Calu3 (cell line): Measurements from ENCODE around the gene RALBP1. TPM values are rescaled to one million over a fixed set of nuclear protein-coding genes. Genes with fewer than 3 reads are reported as not detected.

Experiments used
- BruUV-seq: library from RNA; stranded (reverse); fragments of 400-500 nt; replicated peaks from 2 replicates; lab custom pipeline; 2021; lab: Mats Ljungman, UMichigan
- CTCF ChIA-PET: fragments of 300-600 bp; sonication (Branson Sonifier 250); formaldehyde crosslinking; loops from one replicate; lab custom pipeline; 2022; ENCODE audit warnings: antibody characterized with exemption; lab: Charles Lee
- DNase-seq: peaks from one replicate; pipeline ENCODE4 v3.0.0; 2022
- H3K27ac Mint-ChIP-seq: one replicate; pipeline ENCODE4 v1.8.0; 2022; ENCODE audit warnings: mixed read lengths; ENCODE audit not compliant: unreplicated experiment
- H3K27me3 Mint-ChIP-seq: one replicate; pipeline ENCODE4 v1.8.0; 2022; ENCODE audit warnings: mixed read lengths; ENCODE audit not compliant: unreplicated experiment
- H3K36me3 Mint-ChIP-seq: one replicate; pipeline ENCODE4 v1.8.0; 2022; ENCODE audit warnings: mild to moderate bottlenecking, moderate library complexity, mixed read lengths; ENCODE audit not compliant: insufficient read depth, unreplicated experiment
- H3K4me1 Mint-ChIP-seq: one replicate; pipeline ENCODE4 v1.8.0; 2022; ENCODE audit warnings: mild to moderate bottlenecking, low read depth, mixed read lengths; ENCODE audit not compliant: unreplicated experiment
- H3K4me3 Mint-ChIP-seq: one replicate; pipeline ENCODE4 v1.8.0; 2022; ENCODE audit warnings: mild to moderate bottlenecking, low read depth, moderate library complexity, mixed read lengths; ENCODE audit not compliant: unreplicated experiment
- H3K9me3 Mint-ChIP-seq: one replicate; pipeline ENCODE4 v1.8.0; 2022; ENCODE audit warnings: low read depth, mixed read lengths; ENCODE audit not compliant: unreplicated experiment
- intact Hi-C: fragments of 100-400 bp; cut with micrococcal nuclease; formaldehyde crosslinking; loops from one replicate; pipeline ENCODE4 v1.10.0; 2022; ENCODE audit not compliant: unreplicated experiment
- total RNA-seq: library from RNA; stranded (reverse); gene quantifications from 2 replicates; pipeline ENCODE4 v1.2.3, GENCODE V29; 2022
- TF ChIP-seq, protein P1 (sequence below): fragments of 200-600 bp; IDR thresholded peaks from one replicate; pipeline ENCODE4 v1.8.0; 2022; ENCODE audit warnings: antibody characterized with exemption; ENCODE audit not compliant: unreplicated experiment

Gene RALBP1
- total RNA-seq, 1 experiment from 2014 or later: 65.8 TPM

DNA sequence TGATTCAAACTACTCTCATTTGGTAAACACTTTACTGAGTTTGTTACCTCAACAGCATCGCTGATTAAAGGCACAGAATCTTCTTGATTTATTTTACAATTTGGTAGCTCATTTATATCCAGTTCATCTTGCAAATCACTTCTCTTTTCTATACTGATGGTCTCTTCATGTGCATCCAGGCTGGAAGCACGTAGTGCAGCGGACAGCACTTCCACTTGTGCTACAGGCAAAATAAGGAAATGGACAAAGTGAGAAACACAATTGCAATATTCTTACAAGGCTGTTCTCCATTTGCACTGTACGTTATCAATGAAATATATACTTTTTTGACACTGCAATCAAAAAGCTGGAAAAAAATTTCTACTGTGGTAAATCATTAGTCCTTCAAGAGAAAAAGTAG lies 88.0 kb downstream of the RALBP1 start:
- Mint-ChIP-seq H3K4me3 (no peak overlapping the region), H3K27me3 (no peaks in the 10 kb centered on the region), H3K36me3 (peaks cover 32% of the 10 kb centered on the region), H3K27ac (no peak overlapping the region), H3K4me1 (no peaks in the 10 kb centered on the region), H3K9me3 (no peaks in the 10 kb centered on the region)
- BruUV-seq: no TSS peak
- intact Hi-C loops: no loop called here
- TF ChIP-seq, protein P1, sequence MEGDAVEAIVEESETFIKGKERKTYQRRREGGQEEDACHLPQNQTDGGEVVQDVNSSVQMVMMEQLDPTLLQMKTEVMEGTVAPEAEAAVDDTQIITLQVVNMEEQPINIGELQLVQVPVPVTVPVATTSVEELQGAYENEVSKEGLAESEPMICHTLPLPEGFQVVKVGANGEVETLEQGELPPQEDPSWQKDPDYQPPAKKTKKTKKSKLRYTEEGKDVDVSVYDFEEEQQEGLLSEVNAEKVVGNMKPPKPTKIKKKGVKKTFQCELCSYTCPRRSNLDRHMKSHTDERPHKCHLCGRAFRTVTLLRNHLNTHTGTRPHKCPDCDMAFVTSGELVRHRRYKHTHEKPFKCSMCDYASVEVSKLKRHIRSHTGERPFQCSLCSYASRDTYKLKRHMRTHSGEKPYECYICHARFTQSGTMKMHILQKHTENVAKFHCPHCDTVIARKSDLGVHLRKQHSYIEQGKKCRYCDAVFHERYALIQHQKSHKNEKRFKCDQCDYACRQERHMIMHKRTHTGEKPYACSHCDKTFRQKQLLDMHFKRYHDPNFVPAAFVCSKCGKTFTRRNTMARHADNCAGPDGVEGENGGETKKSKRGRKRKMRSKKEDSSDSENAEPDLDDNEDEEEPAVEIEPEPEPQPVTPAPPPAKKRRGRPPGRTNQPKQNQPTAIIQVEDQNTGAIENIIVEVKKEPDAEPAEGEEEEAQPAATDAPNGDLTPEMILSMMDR: no peak
- CTCF ChIA-PET: interaction anchor here (1.2 kb wide), 1 partner anchor 12 kb away, joined by 5 read pairs; no protein-coding TSS in a partner anchor
- no peak for DNase-seq

DNA sequence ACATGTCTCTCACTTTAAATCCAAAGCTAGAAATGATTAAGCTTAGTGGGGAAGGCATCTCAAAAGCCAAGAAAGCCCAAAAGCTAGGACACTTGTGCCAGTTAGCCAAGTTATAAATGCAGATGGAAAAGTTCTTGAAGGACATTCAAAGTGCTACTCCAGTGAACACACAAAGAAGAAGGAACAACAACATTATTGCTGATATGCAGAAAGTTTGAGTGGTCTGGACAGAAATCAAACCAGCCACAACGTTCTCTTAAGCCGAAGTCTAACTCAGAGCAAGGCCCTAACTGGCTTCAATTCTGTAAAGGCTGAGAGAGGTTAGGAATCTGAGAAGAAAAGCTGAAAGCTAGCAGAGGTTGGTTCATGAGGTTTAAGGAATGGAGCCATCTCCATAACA lies 90.1 kb downstream of the RALBP1 start:
- Mint-ChIP-seq H3K27me3 (no peaks in the 10 kb centered on the region), H3K9me3 (no peaks in the 10 kb centered on the region), H3K4me1 (no peaks in the 10 kb centered on the region), H3K4me3 (no peak overlapping the region), H3K36me3 (peaks cover 28% of the 10 kb centered on the region), H3K27ac (no peak overlapping the region)
- BruUV-seq: no TSS peak
- DNase-seq: no peak
- intact Hi-C loops: no loop called here
- TF ChIP-seq, protein P1: no peak
- CTCF ChIA-PET: no interaction called here

DNA sequence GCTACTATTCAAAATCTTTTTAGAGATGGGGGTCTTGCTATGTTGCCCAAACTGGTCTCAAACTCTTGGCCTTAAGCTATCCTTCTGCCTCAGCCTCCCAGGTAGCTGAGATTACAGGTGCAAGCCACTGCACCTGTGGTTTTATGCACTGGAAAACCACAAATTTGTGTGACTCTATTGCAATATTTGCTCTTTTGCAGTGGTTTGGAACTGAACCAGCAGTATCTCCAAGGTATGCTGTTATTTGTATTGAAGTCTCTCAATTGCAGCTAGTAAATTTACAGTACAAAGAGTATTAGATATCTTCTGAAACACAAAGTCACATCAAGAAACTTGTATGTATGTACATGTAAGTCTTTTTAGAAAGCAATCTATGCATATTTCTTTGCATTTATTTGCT lies 92.9 kb downstream of the RALBP1 start:
- no TSS peak for BruUV-seq
- Mint-ChIP-seq H3K9me3 (no peaks in the 10 kb centered on the region), H3K4me1 (no peaks in the 10 kb centered on the region), H3K36me3 (peaks cover 13% of the 10 kb centered on the region), H3K4me3 (no peak overlapping the region), H3K27ac (no peak overlapping the region), H3K27me3 (no peaks in the 10 kb centered on the region)
- no peak for DNase-seq
- intact Hi-C loops: no loop called here
- CTCF ChIA-PET: no interaction called here
- TF ChIP-seq, protein P1: no peak

DNA sequence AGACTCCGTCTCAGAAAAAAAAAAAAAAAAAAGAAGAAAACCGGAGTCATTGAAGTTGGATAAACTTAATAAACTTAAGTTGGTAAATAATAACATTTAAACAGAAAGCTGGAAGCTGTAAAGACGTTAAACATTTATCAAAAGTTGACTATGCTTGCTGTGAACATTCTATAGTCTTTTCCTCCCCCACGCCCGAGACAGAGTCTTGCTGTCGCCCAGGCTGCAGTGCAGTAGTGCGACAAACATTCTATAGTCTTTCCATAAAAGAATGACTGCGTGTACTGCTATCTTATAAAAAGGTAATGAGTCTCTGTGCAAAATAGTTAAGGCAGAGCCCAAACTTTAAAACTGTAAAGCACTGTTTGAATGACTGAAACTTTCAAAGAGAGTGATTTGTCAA lies 93.9 kb downstream of the RALBP1 start:
- TF ChIP-seq, protein P1: no peak
- H3K27ac Mint-ChIP-seq: no peak overlapping the region
- intact Hi-C loops: no loop called here
- H3K4me3 Mint-ChIP-seq: no peak overlapping the region
- no TSS peak for BruUV-seq
- peaks cover 10% of the 10 kb centered on the region for H3K36me3 Mint-ChIP-seq
- no peaks in the 10 kb centered on the region for H3K9me3 Mint-ChIP-seq
- no peak for DNase-seq
- no peaks in the 10 kb centered on the region for H3K4me1 Mint-ChIP-seq
- CTCF ChIA-PET: interaction anchor here (0.6 kb wide), 2 partner anchors 174 to 358 kb away, joined by 3 to 4 read pairs; no protein-coding TSS in a partner anchor
- H3K27me3 Mint-ChIP-seq: no peaks in the 10 kb centered on the region
